Lower leg skin (tissue), 3 donors: ENCODE measurements around the gene SLCO1B3.

Experiments used
- POLR2A ChIP-seq, 2 donors: fragments of 450-650 bp; IDR thresholded peaks; one replicate each; pipeline ENCODE4 v1.6.1; 2016 to 2017; ENCODE audit warnings: antibody characterized with exemption in 2 of 2, mild to moderate bottlenecking in 1 of 2, moderate library complexity in 1 of 2
- TF ChIP-seq, protein P1 (sequence below), 3 donors: fragments of 450-650 bp; IDR thresholded peaks; one replicate each; pipeline ENCODE4 v1.5.1; 2016; ENCODE audit warnings: antibody characterized with exemption in 3 of 3, mild to moderate bottlenecking in 3 of 3, moderate library complexity in 2 of 3

DNA sequence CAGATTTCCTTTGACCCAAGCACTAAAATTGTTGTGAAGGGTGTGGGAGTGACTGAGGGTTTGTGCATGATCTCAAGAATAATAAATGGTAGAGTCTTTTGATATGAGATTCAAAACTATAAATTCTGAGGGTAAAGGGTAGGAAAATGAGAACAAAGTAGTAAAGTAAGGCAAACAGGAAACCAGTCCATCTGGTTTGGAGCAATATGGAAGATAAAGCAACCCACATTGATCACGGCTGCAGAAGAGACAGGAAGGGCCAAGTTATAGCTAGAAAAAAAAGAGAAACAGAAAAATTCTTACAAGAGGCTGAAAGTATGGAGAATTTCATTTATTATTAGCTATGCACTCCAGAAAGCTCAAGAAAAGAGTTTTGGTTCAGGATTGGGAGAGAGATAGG, 4.6 kb upstream of the SLCO1B3 start:
- no peak for TF ChIP-seq POLR2A (IDR thresholded peaks at IDR 0.05)
- TF ChIP-seq, protein P1, sequence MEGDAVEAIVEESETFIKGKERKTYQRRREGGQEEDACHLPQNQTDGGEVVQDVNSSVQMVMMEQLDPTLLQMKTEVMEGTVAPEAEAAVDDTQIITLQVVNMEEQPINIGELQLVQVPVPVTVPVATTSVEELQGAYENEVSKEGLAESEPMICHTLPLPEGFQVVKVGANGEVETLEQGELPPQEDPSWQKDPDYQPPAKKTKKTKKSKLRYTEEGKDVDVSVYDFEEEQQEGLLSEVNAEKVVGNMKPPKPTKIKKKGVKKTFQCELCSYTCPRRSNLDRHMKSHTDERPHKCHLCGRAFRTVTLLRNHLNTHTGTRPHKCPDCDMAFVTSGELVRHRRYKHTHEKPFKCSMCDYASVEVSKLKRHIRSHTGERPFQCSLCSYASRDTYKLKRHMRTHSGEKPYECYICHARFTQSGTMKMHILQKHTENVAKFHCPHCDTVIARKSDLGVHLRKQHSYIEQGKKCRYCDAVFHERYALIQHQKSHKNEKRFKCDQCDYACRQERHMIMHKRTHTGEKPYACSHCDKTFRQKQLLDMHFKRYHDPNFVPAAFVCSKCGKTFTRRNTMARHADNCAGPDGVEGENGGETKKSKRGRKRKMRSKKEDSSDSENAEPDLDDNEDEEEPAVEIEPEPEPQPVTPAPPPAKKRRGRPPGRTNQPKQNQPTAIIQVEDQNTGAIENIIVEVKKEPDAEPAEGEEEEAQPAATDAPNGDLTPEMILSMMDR (IDR thresholded peaks at IDR 0.05) = no peak
